SU-DHL-6 (cell line): ENCODE measurements around the gene SMC6.

Experiments
- CTCF ChIP-seq: fragments of 200-600 bp; sonication (generic); IDR thresholded peaks from one replicate; pipeline ENCODE4 v1.5.1; 2017; ENCODE audit warnings: antibody characterized with exemption, mild to moderate bottlenecking, low read length, moderate library complexity; ENCODE audit not compliant: insufficient read depth, poor library complexity, severe bottlenecking
- EZH2phosphoT487 ChIP-seq: fragments of 200-600 bp; sonication (generic), shearing (Covaris generic); conservative IDR thresholded peaks from 2 replicates; pipeline ENCODE4 v1.6.1; 2018; ENCODE audit warnings: mild to moderate bottlenecking, antibody characterized with exemption, low read length, moderate library complexity, mixed read lengths

DNA sequence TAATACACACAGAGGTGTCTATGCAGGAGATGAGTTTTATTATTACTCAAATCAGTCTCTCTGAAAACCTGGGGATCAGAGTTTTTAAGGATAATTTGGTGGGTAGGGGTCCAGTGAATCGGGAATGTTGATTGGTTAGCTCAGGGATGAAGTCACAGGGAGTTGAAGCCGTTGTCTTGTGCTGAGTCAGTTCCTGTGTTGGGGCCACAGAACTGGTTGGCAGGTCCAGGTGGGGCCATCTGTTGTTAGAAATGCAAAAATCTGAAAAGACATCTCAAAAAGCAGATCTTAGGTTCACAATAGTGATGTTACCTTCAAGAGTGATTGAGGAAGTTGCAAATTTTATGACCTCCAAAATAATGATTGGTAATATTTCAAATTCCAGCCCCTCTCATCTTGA is 126.2 kb downstream of the SMC6 start:
- TF ChIP-seq CTCF = no peak
- no peak for TF ChIP-seq EZH2phosphoT487
